Measurements from ENCODE around the gene TSHB. TPM values are rescaled to one million over a fixed set of nuclear protein-coding genes. Genes with fewer than 3 reads are reported as not detected.

TSHB gene
- total RNA-seq, 1 donor: not detected

GRCh38 chr1:114997510-114998289 is 31.9 kb upstream of the TSHB start:
- no peak overlapping the region for H3K4me3 ChIP-seq (ENCODE audit: insufficient read depth, low read length)
- no peaks in the 10 kb centered on the region for H3K79me2 ChIP-seq (ENCODE audit: insufficient read depth, low read length)
- TF ChIP-seq CTCF (IDR thresholded peaks at IDR 0.05; ENCODE audit: extremely low read depth, low read depth, low read length): no peak
- no peak overlapping the region for H3K4me2 ChIP-seq (ENCODE audit: insufficient read depth, low read length)
- no peak overlapping the region for H2AFZ ChIP-seq (ENCODE audit: low read length)
- peaks cover 14% of the 10 kb centered on the region for H3K27me3 ChIP-seq (ENCODE audit: insufficient read depth, low read length)
- no peak for DNase-seq (ENCODE audit: insufficient read length, low spot score, missing footprints)
- no peak overlapping the region for H3K27ac ChIP-seq (ENCODE audit: low read depth, low read length)
- H4K20me1 ChIP-seq (ENCODE audit: insufficient read depth, low read length): no peaks in the 10 kb centered on the region
- no peaks in the 10 kb centered on the region for H3K4me1 ChIP-seq (ENCODE audit: insufficient read depth, low read length)
- H3K9me3 ChIP-seq (ENCODE audit: low read depth, low read length): no peaks in the 10 kb centered on the region
- no peaks in the 10 kb centered on the region for H3K36me3 ChIP-seq (ENCODE audit: insufficient read depth, low read length)

GRCh38 chr1:115006191-115006590 is 23.4 kb upstream of the TSHB start:
- peaks cover 7% of the 10 kb centered on the region for H3K27me3 ChIP-seq (ENCODE audit: insufficient read depth, low read length)
- DNase-seq (ENCODE audit: insufficient read length, low spot score, missing footprints): no peak
- H3K4me1 ChIP-seq (ENCODE audit: insufficient read depth, low read length): no peaks in the 10 kb centered on the region
- no peaks in the 10 kb centered on the region for H3K79me2 ChIP-seq (ENCODE audit: insufficient read depth, low read length)
- no peak overlapping the region for H3K27ac ChIP-seq (ENCODE audit: low read depth, low read length)
- no peak overlapping the region for H3K4me2 ChIP-seq (ENCODE audit: insufficient read depth, low read length)
- no peak for TF ChIP-seq CTCF (IDR thresholded peaks at IDR 0.05; ENCODE audit: extremely low read depth, low read depth, low read length)
- no peaks in the 10 kb centered on the region for H4K20me1 ChIP-seq (ENCODE audit: insufficient read depth, low read length)
- no peak overlapping the region for H3K4me3 ChIP-seq (ENCODE audit: insufficient read depth, low read length)
- H3K9me3 ChIP-seq (ENCODE audit: low read depth, low read length): no peaks in the 10 kb centered on the region
- H2AFZ ChIP-seq (ENCODE audit: low read length): no peak overlapping the region
- H3K36me3 ChIP-seq (ENCODE audit: insufficient read depth, low read length): no peaks in the 10 kb centered on the region

GRCh38 chr1:115012006-115012405 is 17.6 kb upstream of the TSHB start:
- no peak overlapping the region for H2AFZ ChIP-seq (ENCODE audit: low read length)
- H3K4me1 ChIP-seq (ENCODE audit: insufficient read depth, low read length): no peaks in the 10 kb centered on the region
- no peak overlapping the region for H3K4me2 ChIP-seq (ENCODE audit: insufficient read depth, low read length)
- no peak overlapping the region for H3K4me3 ChIP-seq (ENCODE audit: insufficient read depth, low read length)
- H4K20me1 ChIP-seq (ENCODE audit: insufficient read depth, low read length): no peaks in the 10 kb centered on the region
- no peaks in the 10 kb centered on the region for H3K27me3 ChIP-seq (ENCODE audit: insufficient read depth, low read length)
- H3K27ac ChIP-seq (ENCODE audit: low read depth, low read length): no peak overlapping the region
- no peak for TF ChIP-seq CTCF (IDR thresholded peaks at IDR 0.05; ENCODE audit: extremely low read depth, low read depth, low read length)
- H3K79me2 ChIP-seq (ENCODE audit: insufficient read depth, low read length): no peaks in the 10 kb centered on the region
- no peaks in the 10 kb centered on the region for H3K36me3 ChIP-seq (ENCODE audit: insufficient read depth, low read length)
- DNase-seq (ENCODE audit: insufficient read length, low spot score, missing footprints): no peak
- no peaks in the 10 kb centered on the region for H3K9me3 ChIP-seq (ENCODE audit: low read depth, low read length)

GRCh38 chr1:115012434-115012833 is 17.2 kb upstream of the TSHB start:
- H3K79me2 ChIP-seq (ENCODE audit: insufficient read depth, low read length): no peaks in the 10 kb centered on the region
- H3K4me3 ChIP-seq (ENCODE audit: insufficient read depth, low read length): no peak overlapping the region
- no peaks in the 10 kb centered on the region for H4K20me1 ChIP-seq (ENCODE audit: insufficient read depth, low read length)
- DNase-seq (ENCODE audit: insufficient read length, low spot score, missing footprints): no peak
- H3K27me3 ChIP-seq (ENCODE audit: insufficient read depth, low read length): no peaks in the 10 kb centered on the region
- no peak overlapping the region for H2AFZ ChIP-seq (ENCODE audit: low read length)
- no peaks in the 10 kb centered on the region for H3K4me1 ChIP-seq (ENCODE audit: insufficient read depth, low read length)
- H3K9me3 ChIP-seq (ENCODE audit: low read depth, low read length): no peaks in the 10 kb centered on the region
- H3K36me3 ChIP-seq (ENCODE audit: insufficient read depth, low read length): no peaks in the 10 kb centered on the region
- H3K27ac ChIP-seq (ENCODE audit: low read depth, low read length): no peak overlapping the region
- TF ChIP-seq CTCF (IDR thresholded peaks at IDR 0.05; ENCODE audit: extremely low read depth, low read depth, low read length): no peak
- no peak overlapping the region for H3K4me2 ChIP-seq (ENCODE audit: insufficient read depth, low read length)
